ENCODE measurements around the gene CCL21.

DNA sequence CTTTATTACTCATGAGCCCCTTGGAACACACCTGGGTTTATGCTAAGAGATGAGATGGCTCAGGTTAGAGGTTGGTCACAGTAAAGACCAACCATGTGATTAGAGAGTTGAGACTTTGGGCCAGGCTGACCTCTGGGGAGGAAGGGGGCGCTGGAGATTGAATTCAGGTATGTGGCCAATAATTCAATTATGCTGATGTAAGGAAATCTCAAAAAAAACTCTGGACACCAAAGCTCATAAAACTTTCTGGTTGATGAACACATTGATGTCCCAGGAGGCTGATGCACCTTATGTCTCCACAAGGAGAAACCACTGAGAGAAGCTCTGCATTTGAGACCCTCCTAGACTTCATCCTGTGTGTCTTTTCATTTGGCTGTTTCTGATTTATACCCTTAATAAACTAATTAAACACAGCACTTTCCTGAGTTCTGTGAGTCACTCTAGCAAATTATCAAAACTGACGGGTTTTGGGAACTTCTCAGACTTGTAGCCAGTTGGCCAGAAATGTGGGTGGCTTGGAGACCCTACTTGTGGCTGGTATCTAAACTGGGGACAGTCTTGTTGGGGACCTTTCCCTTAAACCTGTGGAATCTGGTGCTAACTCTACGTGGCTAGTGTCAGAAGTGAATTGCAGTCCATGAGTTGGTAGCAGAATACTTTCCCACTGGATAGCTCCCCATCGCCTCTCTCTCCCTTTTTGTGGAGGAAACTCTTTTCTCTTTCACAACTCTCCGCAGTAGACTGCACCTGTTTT, 40.0 kb downstream of the CCL21 start:
- TF ChIP-seq CTCF (IDR thresholded peaks at IDR 0.05) = no peak
- no peak for TF ChIP-seq POLR2A (IDR thresholded peaks at IDR 0.05)
